K562 (cell line): ENCODE data around the gene GNB5.
"Not testable (repeated sequence)": the region's sequence is repeated elsewhere in the genome, so short reads cannot be mapped to it uniquely, and the experiment has no call there.

Experiments used
- EZH2 ChIP-seq: IDR thresholded peaks from 2 replicates; pipeline ENCODE4 v1.6.1; 2012; ENCODE audit warnings: low read depth, mild to moderate bottlenecking, inconsistent platforms, low read length, borderline replicate concordance
- PCBP1 ChIP-seq: fragments of 200-400 bp; formaldehyde crosslinking; IDR thresholded peaks from 2 replicates; pipeline ENCODE4 v1.6.1; 2018; ENCODE audit warnings: mild to moderate bottlenecking, low read depth, low read length; ENCODE audit not compliant: poor library complexity, severe bottlenecking
- POU5F1 ChIP-seq: fragments of 150-350 bp; IDR thresholded peaks from 2 replicates; pipeline ENCODE4 v1.6.1; 2014; ENCODE audit warnings: borderline replicate concordance, low read length, low read depth, mild to moderate bottlenecking; ENCODE audit not compliant: partially characterized antibody
- SAFB ChIP-seq: fragments of 200-400 bp; formaldehyde crosslinking; IDR thresholded peaks from 2 replicates; pipeline ENCODE4 v1.6.1; 2017; ENCODE audit warnings: low read depth, low read length, borderline replicate concordance
- TRIM24 ChIP-seq, 2 experiments: fragments of 450-650 bp; IDR thresholded peaks; 2 replicates each; pipeline ENCODE4 v1.6.1; 2016
- TF ChIP-seq, protein P1 (sequence below), 2 experiments: fragments of 250-450 bp in 1 of 2; fragments of 450-650 bp in 1 of 2; sonication (Bioruptor Pico) in 1 of 2; IDR thresholded peaks; 2 replicates each; pipeline versions ENCODE4 v1.6.1 to v1.8.0; 2016 to 2021; ENCODE audit warnings: mild to moderate bottlenecking in 2 of 2, moderate library complexity in 2 of 2, missing compliant biosample characterization in 1 of 2, missing genetic modification characterization in 1 of 2

DNA sequence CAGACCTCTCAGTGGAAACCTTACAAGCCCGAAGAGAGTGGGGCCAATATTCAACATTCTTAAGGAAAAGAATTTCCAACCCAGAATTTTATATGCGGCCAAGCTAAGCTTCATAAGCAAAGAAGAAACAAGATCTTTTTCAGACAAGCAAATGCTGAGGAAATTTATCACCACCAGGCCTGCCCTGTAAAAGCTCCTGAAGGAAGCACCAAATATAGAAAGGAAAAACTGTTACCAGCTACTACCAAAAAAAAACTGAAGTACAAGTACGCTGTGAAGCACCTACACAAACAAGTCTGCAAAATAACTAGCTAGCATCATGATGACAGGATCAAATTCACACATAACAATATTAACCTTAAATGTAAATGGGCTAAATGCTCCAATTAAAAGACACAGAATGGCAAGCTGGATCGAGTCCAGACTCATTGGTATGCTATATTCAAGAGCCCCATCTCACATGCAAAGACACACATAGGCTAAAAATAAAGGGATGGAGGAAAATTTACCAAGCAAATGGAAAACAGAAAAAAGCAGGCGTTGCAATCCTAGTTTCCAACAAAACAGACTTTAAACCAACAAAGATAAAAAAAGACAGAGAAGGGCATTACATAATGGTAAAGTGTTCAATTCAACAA lies 25.6 kb downstream of the GNB5 start:
- TF ChIP-seq POU5F1; TRIM24 (IDR thresholded peaks at IDR 0.05); EZH2; SAFB; PCBP1: not testable (repeated sequence)
- TF ChIP-seq, protein P1, sequence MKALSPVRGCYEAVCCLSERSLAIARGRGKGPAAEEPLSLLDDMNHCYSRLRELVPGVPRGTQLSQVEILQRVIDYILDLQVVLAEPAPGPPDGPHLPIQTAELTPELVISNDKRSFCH (CRISPR knock-in tag; IDR thresholded peaks at IDR 0.05): not testable (repeated sequence)
- TF ChIP-seq, protein P1 (tag; IDR thresholded peaks at IDR 0.05): not testable (repeated sequence)
